Loucy (cell line): ENCODE data around the gene TNFRSF9.
"Not testable (repeated sequence)": the region's sequence is repeated elsewhere in the genome, so short reads cannot be mapped to it uniquely, and the experiment has no call there.

ENCODE experiments used
- H2AFZ ChIP-seq: fragments of 200-600 bp; sonication (generic); 2 replicates; pipeline ENCODE4 v1.6.0; 2016; ENCODE audit warnings: antibody characterized with exemption, mild to moderate bottlenecking, low read length, moderate library complexity
- H3F3A ChIP-seq: fragments of 200-600 bp; 2 replicates; pipeline ENCODE4 v1.6.0; 2016; ENCODE audit warnings: antibody characterized with exemption, low read depth, mild to moderate bottlenecking
- H3K27me3 ChIP-seq: fragments of 200-600 bp; sonication (generic); 2 replicates; pipeline ENCODE4 v1.6.1; 2014; ENCODE audit warnings: low read length, mild to moderate bottlenecking; ENCODE audit not compliant: insufficient read depth, poor library complexity, severe bottlenecking
- H3K36me3 ChIP-seq: fragments of 200-600 bp; sonication (generic); 2 replicates; pipeline ENCODE4 v1.6.1; 2016; ENCODE audit warnings: low read length; ENCODE audit not compliant: insufficient read depth
- H3K4me1 ChIP-seq: fragments of 200-600 bp; sonication (generic); 2 replicates; pipeline ENCODE4 v1.5.1; 2014; ENCODE audit warnings: low read length, mild to moderate bottlenecking; ENCODE audit not compliant: insufficient read depth, poor library complexity, severe bottlenecking
- H3K4me2 ChIP-seq: fragments of 200-600 bp; sonication (generic); 2 replicates; pipeline ENCODE4 v1.6.0; 2014; ENCODE audit warnings: antibody characterized with exemption, low read length, low read depth, mild to moderate bottlenecking; ENCODE audit not compliant: poor library complexity, severe bottlenecking
- H3K4me3 ChIP-seq: fragments of 200-600 bp; sonication (generic); 2 replicates; pipeline ENCODE4 v1.5.1; 2014; ENCODE audit warnings: low read length, mild to moderate bottlenecking, mixed read lengths; ENCODE audit not compliant: poor library complexity, severe bottlenecking
- H3K79me2 ChIP-seq: fragments of 200-600 bp; sonication (generic); 2 replicates; pipeline ENCODE4 v1.6.1; 2014; ENCODE audit warnings: low read length; ENCODE audit not compliant: insufficient read depth
- H3K9ac ChIP-seq: fragments of 200-600 bp; sonication (generic); 2 replicates; pipeline ENCODE4 v1.6.0; 2014; ENCODE audit warnings: mild to moderate bottlenecking, low read depth, low read length, moderate library complexity; ENCODE audit not compliant: poor library complexity, severe bottlenecking
- H3K9me2 ChIP-seq: fragments of 200-600 bp; sonication (generic); replicated peaks from 2 replicates; pipeline ENCODE4 v1.6.1; 2016; ENCODE audit warnings: low read depth, low read length, mixed read lengths
- H3K9me3 ChIP-seq: fragments of 200-600 bp; sonication (generic); 2 replicates; pipeline ENCODE4 v1.6.1; 2014; ENCODE audit warnings: mild to moderate bottlenecking, antibody characterized with exemption, low read length, low read depth; ENCODE audit not compliant: insufficient read depth
- H4K20me1 ChIP-seq: fragments of 200-600 bp; sonication (generic); 2 replicates; pipeline ENCODE4 v1.6.0; 2014; ENCODE audit warnings: antibody characterized with exemption, low read length, mild to moderate bottlenecking; ENCODE audit not compliant: insufficient read depth, poor library complexity, severe bottlenecking
- CTCF ChIP-seq: fragments of 200-600 bp; sonication (generic); conservative IDR thresholded peaks from 2 replicates; pipeline ENCODE4 v1.5.1; 2014; ENCODE audit warnings: mild to moderate bottlenecking, antibody characterized with exemption, low read length
- EZH2phosphoT487 ChIP-seq: fragments of 200-600 bp; IDR thresholded peaks from 2 replicates; pipeline ENCODE4 v1.6.1; 2018; ENCODE audit warnings: antibody characterized with exemption, mild to moderate bottlenecking, moderate library complexity, borderline replicate concordance

Gene TNFRSF9

GRCh38 chr1:7922301-7922700, 18.3 kb downstream of the TNFRSF9 start:
- Histone ChIP-seq H3K79me2 (no peaks in the 10 kb centered on the region), H3F3A (no peaks in the 10 kb centered on the region), H3K36me3 (no peaks in the 10 kb centered on the region), H3K4me3 (no peak overlapping the region), H3K4me1 (peaks cover under 1% of the 10 kb centered on the region), H4K20me1 (no peaks in the 10 kb centered on the region), H3K9ac (no peak overlapping the region), H2AFZ (no peak overlapping the region), H3K27me3 (no peaks in the 10 kb centered on the region), H3K4me2 (no peak overlapping the region), H3K9me2 (no peaks in the 10 kb centered on the region), H3K9me3 (no peaks in the 10 kb centered on the region)
- TF ChIP-seq CTCF (no peak), EZH2phosphoT487 (no peak)

GRCh38 chr1:7921796-7922195, 18.8 kb downstream of the TNFRSF9 start:
- Histone ChIP-seq H3K4me2 (no peak overlapping the region), H3F3A (no peaks in the 10 kb centered on the region), H3K4me1 (peaks cover 3% of the 10 kb centered on the region), H4K20me1 (no peaks in the 10 kb centered on the region), H3K4me3 (no peak overlapping the region), H3K79me2 (no peaks in the 10 kb centered on the region), H3K9ac (no peak overlapping the region), H3K27me3 (no peaks in the 10 kb centered on the region), H3K9me3 (no peaks in the 10 kb centered on the region), H3K9me2 (no peaks in the 10 kb centered on the region), H3K36me3 (no peaks in the 10 kb centered on the region), H2AFZ (no peak overlapping the region)
- TF ChIP-seq CTCF (no peak), EZH2phosphoT487 (no peak)

GRCh38 chr1:7919880-7920279, 20.8 kb downstream of the TNFRSF9 start:
- TF ChIP-seq EZH2phosphoT487 (no peak), CTCF (no peak)
- Histone ChIP-seq H3K9me2 (no peaks in the 10 kb centered on the region), H3K9me3 (no peaks in the 10 kb centered on the region), H2AFZ (no peak overlapping the region), H3K36me3 (no peaks in the 10 kb centered on the region), H3K4me1 (peaks cover 18% of the 10 kb centered on the region), H3K9ac (no peak overlapping the region), H3K79me2 (no peaks in the 10 kb centered on the region), H3K4me3 (no peak overlapping the region), H4K20me1 (no peaks in the 10 kb centered on the region), H3F3A (no peaks in the 10 kb centered on the region), H3K27me3 (no peaks in the 10 kb centered on the region), H3K4me2 (no peak overlapping the region)

- H3K9ac ChIP-seq, H3K27me3 ChIP-seq, H3K9me2 ChIP-seq, H3K4me3 ChIP-seq, H3K36me3 ChIP-seq, H3K4me2 ChIP-seq, H4K20me1 ChIP-seq, H2AFZ ChIP-seq, H3K79me2 ChIP-seq, H3F3A ChIP-seq, H3K9me3 ChIP-seq: not testable (repeated sequence)
- peaks cover 18% of the 10 kb centered on the region for H3K4me1 ChIP-seq
Measured at GRCh38 chr1:7917971-7918370, 22.7 kb downstream of the TNFRSF9 start.
